NCI-H2107 treated with DMSO at 0.1 percent for 48 hours (cell line): ENCODE data around the gene CASKIN1.
"Not testable (repeated sequence)": the region's sequence is repeated elsewhere in the genome, so short reads cannot be mapped to it uniquely, and the experiment has no call there.

Source experiments
- DNase-seq: peaks from one replicate; lab custom pipeline; 2025; ENCODE audit not compliant: unreplicated experiment; lab: John Stamatoyannopoulos, UW

Gene CASKIN1, protein sequence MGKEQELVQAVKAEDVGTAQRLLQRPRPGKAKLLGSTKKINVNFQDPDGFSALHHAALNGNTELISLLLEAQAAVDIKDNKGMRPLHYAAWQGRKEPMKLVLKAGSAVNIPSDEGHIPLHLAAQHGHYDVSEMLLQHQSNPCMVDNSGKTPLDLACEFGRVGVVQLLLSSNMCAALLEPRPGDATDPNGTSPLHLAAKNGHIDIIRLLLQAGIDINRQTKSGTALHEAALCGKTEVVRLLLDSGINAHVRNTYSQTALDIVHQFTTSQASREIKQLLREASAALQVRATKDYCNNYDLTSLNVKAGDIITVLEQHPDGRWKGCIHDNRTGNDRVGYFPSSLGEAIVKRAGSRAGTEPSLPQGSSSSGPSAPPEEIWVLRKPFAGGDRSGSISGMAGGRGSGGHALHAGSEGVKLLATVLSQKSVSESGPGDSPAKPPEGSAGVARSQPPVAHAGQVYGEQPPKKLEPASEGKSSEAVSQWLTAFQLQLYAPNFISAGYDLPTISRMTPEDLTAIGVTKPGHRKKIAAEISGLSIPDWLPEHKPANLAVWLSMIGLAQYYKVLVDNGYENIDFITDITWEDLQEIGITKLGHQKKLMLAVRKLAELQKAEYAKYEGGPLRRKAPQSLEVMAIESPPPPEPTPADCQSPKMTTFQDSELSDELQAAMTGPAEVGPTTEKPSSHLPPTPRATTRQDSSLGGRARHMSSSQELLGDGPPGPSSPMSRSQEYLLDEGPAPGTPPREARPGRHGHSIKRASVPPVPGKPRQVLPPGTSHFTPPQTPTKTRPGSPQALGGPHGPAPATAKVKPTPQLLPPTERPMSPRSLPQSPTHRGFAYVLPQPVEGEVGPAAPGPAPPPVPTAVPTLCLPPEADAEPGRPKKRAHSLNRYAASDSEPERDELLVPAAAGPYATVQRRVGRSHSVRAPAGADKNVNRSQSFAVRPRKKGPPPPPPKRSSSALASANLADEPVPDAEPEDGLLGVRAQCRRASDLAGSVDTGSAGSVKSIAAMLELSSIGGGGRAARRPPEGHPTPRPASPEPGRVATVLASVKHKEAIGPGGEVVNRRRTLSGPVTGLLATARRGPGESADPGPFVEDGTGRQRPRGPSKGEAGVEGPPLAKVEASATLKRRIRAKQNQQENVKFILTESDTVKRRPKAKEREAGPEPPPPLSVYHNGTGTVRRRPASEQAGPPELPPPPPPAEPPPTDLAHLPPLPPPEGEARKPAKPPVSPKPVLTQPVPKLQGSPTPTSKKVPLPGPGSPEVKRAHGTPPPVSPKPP (N-terminal part only)

DNA sequence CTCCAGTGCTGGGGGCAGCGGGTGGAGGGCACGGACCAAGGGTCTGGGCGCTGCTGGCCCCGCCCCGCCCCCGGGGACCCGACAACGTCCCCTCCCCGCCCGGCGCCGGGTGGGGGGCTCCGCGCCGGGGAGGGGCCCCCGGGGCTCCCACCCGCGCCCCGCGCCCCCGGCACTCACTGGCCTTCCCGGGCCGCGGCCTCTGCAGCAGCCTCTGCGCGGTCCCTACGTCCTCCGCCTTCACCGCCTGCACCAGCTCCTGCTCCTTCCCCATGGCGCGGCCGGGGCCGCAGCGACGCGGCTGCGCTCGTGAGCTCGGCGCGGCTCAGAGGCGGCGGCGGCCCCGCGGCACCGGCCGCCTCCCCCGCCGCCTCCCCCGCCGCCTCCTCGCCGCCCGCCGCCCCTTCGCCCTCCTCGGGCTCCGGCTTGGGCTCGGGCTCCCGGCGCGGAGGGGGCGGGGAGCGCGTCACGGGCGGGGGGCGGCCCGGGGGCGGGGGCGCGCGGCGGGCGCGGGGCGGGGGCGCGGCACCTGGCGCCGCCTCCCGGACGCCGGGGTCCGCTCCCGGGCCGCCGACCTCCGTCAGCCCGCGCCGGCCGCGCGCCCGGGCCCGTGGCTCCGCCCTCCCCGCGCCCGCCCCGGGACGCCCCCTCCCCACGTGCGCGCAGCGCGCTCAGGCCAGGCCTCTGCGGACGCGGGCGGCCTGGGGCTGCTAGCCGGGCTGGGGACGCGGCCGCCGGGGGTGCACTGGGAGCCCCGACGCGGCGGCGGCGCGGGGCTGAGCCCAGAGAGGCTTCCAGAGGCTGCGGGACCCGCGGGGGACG lies at the start of gene CASKIN1:
CASKIN1 (minus strand) TSS at position 444 of the 819 bp plus-strand sequence; CDS start at position 271, 173 bp downstream.
- DNase-seq = no peak

DNA sequence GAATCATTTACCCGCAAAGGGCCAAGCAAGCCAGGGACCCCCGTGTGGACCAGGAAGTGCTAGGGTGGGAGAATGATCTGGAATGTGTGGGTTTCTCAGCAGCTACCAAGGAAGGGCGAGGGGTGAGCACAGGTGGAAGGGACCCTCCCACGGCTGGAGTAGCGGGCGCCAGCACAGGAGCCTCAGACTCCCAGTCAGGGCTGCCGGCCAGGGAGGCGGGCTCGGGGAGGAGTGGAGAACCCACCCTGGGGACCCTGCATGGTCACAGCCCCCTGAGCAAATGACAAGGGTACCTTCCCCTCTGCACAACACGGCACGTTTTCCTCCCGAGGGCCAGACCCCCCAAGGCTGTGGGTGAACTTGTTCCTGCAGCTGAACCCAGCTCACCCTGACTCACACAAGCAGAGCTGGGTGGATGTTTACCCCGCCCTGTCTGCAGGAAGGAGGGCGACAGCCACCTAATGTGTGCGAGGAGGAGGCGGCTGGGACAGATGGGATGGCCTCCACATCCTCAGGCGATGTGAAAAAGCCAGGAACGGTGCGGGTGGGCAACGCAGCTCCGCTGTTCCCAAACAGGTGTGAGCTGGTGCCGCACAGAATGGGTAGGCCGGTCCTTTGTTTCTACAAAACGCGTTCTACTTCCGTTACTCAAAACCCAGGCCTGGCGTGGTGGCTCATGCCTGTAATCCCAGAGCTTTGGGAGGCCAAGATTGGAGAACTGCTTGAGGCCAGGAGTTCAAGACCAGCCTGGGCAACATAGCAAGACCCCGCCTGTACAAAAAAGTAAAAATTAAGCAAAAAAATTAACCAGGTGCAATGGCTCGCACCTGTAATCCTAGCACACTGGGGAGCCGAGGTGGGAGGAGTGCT lies 48.8 kb upstream of the CASKIN1 start:
- no peak for DNase-seq

DNA sequence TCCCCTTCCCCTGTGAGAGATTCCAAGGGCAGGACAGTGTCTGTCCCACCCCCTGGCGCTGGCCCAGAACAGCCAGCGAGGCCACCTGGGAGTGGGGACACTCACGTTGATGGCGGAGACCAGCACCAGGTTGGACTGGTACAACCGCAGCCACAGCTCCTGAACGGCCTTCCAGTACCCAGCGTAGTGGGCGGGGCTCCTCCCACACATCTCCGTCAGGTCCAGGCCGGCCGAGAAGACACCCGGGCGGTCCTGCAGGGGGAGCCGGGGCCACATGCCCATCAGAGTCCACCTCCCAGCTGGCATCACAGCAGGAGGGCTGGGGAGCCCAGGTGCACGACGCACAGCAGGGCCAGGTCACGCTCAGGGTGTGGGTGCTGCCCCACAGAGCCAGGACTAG lies 47.9 kb upstream of the CASKIN1 start:
- no peak for DNase-seq

DNA sequence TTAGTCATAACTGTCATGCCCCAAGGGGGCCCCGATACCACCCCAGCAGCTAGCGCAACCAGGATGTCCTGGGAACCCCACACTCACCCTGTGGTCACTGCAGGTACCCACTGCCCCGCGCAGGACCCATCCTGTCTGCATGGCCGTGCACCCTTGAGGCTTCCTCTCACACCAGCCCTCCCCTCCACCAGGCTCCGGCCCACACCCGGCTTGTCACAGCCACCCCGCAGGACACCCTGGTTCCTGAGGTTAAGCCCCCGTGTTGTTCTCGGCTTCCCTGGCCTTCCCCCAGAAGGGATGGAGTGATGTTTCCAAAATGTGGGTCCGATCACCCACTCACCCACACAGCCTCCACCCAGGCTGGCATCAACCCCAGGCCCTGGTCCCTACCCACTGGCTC lies 47.4 kb upstream of the CASKIN1 start:
- DNase-seq = no peak

DNA sequence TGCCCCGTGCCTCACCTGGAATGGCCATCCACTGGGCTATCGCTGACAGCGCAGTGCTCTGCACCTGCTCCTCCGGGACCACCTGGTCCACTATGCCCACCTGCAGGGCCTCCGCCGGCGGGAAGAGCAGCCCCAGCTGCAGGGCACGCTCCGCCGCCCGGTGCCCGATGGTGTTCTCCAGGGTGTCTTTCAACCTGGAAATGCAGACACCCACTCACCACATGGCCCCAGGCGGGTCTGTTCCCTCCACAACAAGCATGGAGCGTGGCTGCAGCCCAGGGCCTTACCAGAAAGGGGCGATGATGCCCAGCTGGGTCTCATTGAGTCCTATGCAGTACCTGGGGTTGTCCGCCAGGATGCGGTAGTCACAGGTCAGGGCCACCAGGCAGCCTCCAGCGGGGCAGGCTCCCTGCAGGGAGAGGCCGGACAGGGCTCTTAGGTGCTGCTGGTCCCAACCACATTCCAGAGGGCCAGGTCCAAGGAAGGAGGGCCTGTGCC lies 46.7 kb upstream of the CASKIN1 start:
- DNase-seq = no peak

DNA sequence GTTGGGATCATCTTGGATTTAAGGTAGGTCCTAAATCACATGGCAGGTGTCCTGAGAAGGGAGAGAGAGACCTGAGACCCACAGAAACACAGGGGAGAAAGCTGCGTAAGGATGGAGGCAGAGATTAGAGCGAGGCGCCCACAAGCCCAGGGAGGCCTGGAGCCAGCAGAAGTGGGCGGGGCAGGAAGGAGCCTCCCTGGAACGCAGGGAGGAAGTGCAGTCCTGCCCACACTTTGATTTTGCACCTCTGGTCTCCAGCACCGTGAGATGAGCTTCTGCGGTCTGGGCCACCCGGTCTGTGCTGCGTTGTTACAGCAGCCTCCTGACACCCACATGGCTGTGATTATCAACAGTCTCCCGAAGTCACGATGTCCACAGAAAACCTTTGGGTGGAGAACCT lies 46.2 kb upstream of the CASKIN1 start:
- DNase-seq = no peak

DNA sequence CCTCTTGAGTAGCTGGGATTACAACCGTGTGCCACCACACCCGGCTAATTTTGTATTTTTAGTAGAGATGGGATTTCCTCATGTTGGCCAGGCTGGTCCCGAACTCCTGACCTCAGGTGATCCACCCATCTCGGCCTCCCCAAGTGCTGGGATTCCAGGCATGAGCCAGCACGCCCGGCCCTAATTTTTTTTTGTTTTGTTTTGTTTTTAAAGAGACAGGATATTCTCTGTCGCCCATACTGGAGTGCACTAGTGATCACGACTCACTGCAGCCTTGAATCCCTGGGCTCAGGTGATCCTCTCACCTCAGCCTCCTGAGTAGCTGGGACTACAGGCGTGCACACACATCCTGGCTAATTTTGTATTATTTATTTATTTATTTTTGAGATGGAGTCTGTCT lies 43.9 kb upstream of the CASKIN1 start:
- DNase-seq = not testable (repeated sequence)

DNA sequence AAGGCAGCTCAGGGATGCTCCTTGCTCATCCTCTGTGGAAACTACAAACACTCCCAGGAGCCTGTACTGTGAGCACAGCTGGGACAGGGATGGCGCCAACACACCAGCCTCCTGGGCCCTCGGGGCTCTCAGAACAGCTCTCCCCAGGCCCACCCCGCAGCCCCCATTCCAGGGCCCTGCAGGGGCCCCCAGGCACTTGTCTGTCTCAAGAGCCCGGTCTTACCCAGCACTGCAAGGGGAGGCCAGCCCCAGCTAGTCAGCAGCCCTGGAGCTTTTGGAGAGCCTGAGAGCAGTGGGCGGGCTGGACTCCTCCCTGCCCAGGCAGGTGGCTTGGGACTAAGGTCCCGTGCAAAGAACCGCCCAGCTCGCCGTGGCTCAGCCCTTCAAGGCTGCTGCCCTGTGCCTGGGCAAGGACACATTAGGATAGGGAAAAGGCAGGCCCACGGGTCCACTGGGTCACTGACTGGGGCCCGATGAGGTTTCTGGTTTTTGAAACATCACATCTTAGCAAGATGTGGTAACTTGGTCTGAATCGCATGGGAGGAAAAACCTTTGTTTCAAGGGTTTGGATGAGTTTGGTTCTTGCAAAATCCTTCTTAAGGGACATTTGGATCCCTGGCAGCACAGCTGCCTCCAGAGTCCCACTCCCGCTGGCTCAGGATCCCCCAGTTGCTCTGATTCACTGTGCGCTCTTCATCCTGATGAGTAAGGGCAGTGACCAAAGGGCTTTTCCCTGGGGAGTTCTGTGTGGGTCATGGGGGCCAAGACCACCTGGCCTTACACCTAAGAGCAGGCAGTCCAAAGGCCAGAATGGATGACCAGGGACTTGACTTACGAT lies 42.7 kb upstream of the CASKIN1 start:
- DNase-seq = no peak

DNA sequence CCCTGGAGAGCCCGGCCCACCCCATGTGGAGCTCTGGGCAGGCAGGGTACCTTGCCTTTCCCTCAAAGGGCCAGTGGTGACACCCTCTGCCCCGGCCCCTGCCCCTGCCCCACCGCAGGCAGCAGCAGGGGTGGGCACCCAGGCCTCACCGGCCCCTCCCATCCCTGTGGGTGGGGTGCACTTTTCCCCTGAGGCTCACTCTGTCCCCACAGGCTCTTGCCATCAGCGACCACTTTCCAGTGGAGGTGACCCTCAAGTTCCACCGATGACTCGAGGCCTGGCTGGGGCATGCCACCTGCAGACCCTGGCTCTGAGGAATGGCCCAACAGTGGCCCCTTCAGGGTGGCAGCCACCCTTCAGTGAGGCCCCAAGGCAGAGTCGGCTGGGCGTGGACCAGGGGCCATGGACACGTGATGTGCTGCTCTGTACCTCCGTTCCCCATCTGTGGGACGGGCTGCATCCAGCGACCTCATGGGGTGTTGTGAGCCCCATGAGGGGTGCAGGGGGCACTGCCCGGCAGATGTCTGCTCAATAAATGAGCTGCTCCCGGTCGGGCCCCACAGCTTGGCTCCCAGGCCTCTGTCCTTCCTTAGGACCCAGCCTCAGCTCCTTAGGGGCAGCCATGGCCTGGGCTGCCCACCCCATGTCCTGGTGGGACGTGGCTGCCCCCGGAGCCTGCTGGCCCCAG lies 41.9 kb upstream of the CASKIN1 start:
- DNase-seq = no peak

DNA sequence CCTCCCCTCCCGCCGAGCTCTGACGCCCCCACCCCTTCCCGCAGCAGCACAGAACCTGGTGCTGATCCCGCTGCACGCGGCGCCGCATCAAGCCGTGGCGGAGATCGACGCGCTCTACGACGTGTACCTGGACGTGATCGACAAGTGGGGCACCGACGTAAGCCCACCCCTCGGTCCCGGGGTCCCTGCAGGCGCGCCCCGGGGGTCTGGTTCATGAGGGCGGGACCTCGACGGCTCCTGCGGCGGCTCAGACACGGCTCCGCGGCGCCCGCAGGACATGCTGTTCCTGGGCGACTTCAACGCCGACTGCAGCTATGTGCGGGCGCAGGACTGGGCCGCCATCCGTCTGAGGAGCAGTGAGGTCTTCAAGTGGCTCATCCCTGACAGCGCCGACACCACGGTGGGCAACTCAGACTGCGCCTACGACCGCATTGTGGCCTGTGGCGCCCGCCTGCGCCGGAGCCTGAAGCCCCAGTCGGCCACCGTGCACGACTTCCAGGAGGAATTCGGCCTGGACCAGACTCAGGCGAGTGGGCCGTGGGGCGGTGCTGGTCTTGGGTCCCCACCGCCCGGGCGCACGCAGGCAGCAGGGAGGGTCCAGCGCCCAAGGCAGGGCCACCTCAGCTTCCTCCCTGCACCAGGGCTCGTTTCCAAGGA lies 41.2 kb upstream of the CASKIN1 start:
- no peak for DNase-seq

DNA sequence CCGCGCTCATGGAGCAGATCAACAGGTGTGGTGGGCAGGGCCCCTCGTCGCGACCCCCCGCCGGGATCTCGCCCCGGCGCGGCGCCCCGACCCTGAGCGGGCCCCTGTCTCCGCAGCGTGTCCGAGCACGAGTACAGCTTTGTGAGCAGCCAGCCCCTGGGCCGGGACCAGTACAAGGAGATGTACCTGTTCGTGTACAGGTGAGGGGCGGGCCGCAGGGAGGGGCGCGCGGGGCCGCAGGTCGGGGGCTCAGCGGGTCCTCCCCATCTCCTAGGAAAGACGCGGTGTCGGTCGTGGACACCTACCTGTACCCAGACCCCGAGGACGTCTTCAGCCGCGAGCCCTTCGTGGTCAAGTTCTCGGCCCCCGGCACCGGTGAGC lies 40.7 kb upstream of the CASKIN1 start:
- DNase-seq = no peak

DNA sequence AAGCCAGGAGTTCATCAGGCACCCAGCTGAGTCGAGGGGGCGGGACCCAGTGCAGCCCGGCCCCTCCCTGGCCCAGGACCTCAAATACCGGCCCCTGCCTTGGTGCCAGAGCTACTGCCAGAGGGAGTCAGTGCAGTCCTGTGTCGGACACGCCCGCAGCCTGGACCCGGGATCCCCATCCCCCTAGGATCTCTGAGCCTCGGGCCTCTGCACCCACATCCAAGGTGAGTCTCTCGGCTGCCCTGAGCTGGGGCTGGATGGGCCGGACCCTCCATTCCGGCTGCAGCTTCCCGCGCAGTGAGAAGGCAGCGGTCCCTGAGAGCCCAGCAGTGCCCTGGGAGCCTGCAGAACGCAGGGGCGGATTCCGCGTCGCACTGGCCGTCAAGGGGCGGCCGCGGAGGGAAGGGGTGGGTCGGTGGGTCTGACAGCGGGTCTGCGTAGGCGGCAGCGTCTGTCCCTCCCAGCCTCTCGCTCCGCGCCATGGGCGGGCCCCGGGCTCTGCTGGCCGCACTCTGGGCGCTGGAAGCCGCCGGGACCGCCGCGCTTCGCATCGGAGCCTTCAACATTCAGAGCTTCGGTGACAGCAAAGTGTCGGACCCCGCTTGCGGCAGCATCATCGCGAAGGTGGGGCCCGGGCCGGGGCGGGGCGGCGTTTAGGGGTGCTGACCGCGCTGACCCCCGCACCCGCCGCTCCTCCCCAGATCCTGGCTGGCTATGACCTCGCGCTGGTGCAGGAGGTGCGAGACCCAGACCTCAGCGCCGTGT lies 40.1 kb upstream of the CASKIN1 start, which contains the start of gene DNASE1L2:
DNASE1L2 (plus strand) TSS at position 108 of the 765 bp plus-strand sequence; CDS start at position 481, 373 bp downstream.
- DNase-seq = no peak

DNA sequence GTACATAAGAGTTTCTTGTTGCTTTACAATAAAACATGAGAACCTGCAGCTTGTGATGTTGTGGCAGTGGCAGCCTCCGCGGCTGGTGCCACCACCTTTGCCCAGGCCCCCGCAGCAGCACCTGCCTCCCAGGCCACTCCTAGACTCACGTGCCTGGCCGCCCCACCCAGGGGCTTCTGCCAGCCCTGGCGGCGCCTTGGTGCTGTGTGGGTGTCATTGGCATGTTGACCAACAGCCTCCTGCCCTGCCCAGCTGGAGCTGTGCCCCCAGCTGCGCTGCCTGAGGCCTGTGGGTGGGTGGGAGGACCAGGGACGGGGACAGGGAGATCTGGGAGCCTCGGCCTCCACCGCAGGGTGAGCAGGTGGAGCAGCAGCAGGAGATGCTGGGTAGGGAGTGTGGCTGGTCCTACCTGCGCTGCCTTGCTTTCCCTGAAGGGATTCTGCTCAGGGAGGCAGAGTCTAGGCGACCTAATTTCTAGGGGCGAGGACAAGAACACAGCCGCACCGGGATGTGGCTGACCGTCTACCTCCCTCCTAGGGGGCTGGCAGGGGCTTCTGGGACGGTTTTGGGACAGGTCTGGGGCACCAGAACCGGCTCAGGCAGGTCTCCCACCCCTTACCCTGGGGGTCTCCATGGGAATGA lies 39.4 kb upstream of the CASKIN1 start:
- DNase-seq = no peak

DNA sequence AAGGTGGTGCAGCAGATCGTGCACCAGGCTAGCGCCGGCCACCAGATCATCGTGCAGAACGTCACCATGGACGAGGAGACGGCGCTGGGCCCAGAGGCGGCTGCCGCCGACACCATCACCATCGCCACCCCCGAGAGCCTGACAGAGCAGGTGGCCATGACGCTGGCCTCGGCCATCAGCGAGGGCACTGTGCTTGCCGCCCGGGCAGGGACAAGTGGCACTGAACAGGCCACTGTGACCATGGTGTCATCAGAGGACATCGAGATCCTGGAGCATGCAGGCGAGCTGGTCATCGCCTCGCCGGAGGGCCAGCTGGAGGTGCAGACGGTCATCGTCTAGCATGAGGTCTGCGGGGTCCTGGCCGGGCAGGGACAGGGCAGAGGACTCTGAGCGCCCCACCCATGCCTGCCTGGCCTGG lies 38.8 kb upstream of the CASKIN1 start:
- DNase-seq = no peak

DNA sequence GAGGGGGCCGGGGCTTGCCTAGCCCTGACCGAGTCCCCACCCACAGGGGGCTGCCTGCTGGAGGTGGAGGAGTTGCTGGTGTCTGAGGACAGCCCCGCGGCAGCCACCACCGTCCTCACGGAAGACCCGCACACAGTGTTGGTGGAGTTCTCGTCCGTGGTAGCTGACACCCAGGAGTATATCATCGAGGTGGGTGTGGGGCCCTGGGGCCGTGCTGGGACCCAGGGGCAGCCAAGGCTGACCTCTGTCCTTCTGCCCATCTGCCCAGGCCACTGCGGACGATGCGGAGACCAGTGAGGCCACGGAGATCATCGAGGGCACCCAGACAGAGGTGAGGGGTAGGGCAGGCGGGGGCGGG lies 38.4 kb upstream of the CASKIN1 start:
- DNase-seq = no peak
